Colonic mucosa (tissue), 4 donors: ENCODE results near the gene SLC12A5. TPM values are rescaled to one million over a fixed set of nuclear protein-coding genes. Genes with fewer than 3 reads are reported as not detected.

Experiments
- DNase-seq: peaks from one replicate; pipeline ENCODE4 v3.0.0-alpha.2; 2020
- H3K27ac ChIP-seq: fragments of 200-600 bp; one replicate; pipeline ENCODE4 v1.8.0; 2021
- H3K27me3 ChIP-seq: fragments of 200-600 bp; one replicate; pipeline ENCODE4 v1.8.0; 2021
- H3K36me3 ChIP-seq: fragments of 200-600 bp; one replicate; pipeline ENCODE4 v1.8.0; 2021
- H3K4me1 ChIP-seq: fragments of 200-600 bp; one replicate; pipeline ENCODE4 v1.8.0; 2021; ENCODE audit warnings: mild to moderate bottlenecking
- H3K4me3 ChIP-seq: fragments of 200-600 bp; one replicate; pipeline ENCODE4 v1.8.0; 2021
- H3K9ac ChIP-seq, 2 donors: one replicate each; pipeline ENCODE4 v1.7.0; 2013; ENCODE audit warnings: control low read depth in 2 of 2, low read depth in 2 of 2, low read length in 2 of 2
- H3K9me3 ChIP-seq: fragments of 200-600 bp; one replicate; pipeline ENCODE4 v1.8.0; 2021
- intact Hi-C: fragments of 100-400 bp; cut with DNase I; formaldehyde crosslinking; loops from one replicate; pipeline ENCODE4 v1.14.1; 2022
- total RNA-seq, 2 donors: library from RNA; stranded (reverse); fragmentation: NEBNext Ultra II Directional in 1 of 2; extraction: Animal tissue kit (Norgen Biotek cat#: 25700) in 1 of 2; gene quantifications; one replicate each; pipeline ENCODE4 v1.2.1, GENCODE V29; 2021
- TF ChIP-seq, protein P1 (sequence below): fragments of 200-600 bp; IDR thresholded peaks from one replicate; pipeline ENCODE4 v1.8.0; 2022; ENCODE audit warnings: antibody characterized with exemption, mild to moderate bottlenecking
- donor health status: healthy.
- donor health status: DM: no; HTN: no; CAD: no.
- donor health status: DM: no; HTN: no; CAD: no.

SLC12A5 gene
- total RNA-seq, 2 donors from 2014 or later, result 0.96 TPM; not detected in 1

- H3K9me3 ChIP-seq, result no peaks in the 10 kb centered on the region
- no peak overlapping the region for H3K4me3 ChIP-seq
- no peaks in the 10 kb centered on the region for H3K4me1 ChIP-seq
- no peak for DNase-seq
- H3K27me3 ChIP-seq, result peaks cover 9% of the 10 kb centered on the region
- H3K9ac ChIP-seq, result no peak overlapping the region
- intact Hi-C loops, result no loop called here
- no peaks in the 10 kb centered on the region for H3K36me3 ChIP-seq
- no peak overlapping the region for H3K27ac ChIP-seq
- TF ChIP-seq, protein P1, sequence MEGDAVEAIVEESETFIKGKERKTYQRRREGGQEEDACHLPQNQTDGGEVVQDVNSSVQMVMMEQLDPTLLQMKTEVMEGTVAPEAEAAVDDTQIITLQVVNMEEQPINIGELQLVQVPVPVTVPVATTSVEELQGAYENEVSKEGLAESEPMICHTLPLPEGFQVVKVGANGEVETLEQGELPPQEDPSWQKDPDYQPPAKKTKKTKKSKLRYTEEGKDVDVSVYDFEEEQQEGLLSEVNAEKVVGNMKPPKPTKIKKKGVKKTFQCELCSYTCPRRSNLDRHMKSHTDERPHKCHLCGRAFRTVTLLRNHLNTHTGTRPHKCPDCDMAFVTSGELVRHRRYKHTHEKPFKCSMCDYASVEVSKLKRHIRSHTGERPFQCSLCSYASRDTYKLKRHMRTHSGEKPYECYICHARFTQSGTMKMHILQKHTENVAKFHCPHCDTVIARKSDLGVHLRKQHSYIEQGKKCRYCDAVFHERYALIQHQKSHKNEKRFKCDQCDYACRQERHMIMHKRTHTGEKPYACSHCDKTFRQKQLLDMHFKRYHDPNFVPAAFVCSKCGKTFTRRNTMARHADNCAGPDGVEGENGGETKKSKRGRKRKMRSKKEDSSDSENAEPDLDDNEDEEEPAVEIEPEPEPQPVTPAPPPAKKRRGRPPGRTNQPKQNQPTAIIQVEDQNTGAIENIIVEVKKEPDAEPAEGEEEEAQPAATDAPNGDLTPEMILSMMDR, result no peak
These were observed 72.0 kb downstream of the SLC12A5 start for GRCh38 chr20:46100988-46101387.

- no peak for DNase-seq
- no peak overlapping the region for H3K27ac ChIP-seq
- intact Hi-C loops, result no loop called here
- no peaks in the 10 kb centered on the region for H3K36me3 ChIP-seq
- H3K9ac ChIP-seq, result no peak overlapping the region
- TF ChIP-seq, protein P1, result no peak
- peaks cover 9% of the 10 kb centered on the region for H3K27me3 ChIP-seq
- H3K9me3 ChIP-seq, result no peaks in the 10 kb centered on the region
- no peaks in the 10 kb centered on the region for H3K4me1 ChIP-seq
- no peak overlapping the region for H3K4me3 ChIP-seq
These were observed 72.9 kb downstream of the SLC12A5 start for GRCh38 chr20:46101957-46102356.

DNA sequence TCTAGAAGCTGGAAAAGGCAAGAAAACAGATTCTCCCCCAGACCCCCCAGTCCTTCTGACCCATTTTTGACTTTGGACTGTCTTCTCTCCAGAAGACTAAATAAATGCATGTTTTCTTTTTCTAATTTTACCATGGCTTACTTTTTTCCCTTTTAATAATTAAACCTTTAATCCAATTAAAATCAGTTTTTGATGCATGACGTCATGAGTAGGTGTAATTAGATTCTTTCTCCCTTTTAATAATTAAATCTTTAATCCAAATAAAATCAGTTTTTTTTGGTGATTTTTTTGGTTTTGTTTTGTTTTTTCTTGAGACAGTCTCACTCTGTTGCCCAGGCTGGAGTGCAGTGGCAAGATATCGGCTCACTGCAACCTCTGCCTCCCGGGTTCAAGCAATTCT is 73.9 kb downstream of the SLC12A5 start:
- intact Hi-C loops, result no loop called here
- no peaks in the 10 kb centered on the region for H3K9me3 ChIP-seq
- H3K4me3 ChIP-seq, result no peak overlapping the region
- TF ChIP-seq, protein P1, result no peak
- H3K36me3 ChIP-seq, result no peaks in the 10 kb centered on the region
- no peak overlapping the region for H3K9ac ChIP-seq
- H3K27me3 ChIP-seq, result peaks cover 9% of the 10 kb centered on the region
- no peak for DNase-seq
- no peak overlapping the region for H3K27ac ChIP-seq
- no peaks in the 10 kb centered on the region for H3K4me1 ChIP-seq

- Histone ChIP-seq H3K4me3 (no peak overlapping the region), H3K9ac (no peak overlapping the region), H3K4me1 (no peaks in the 10 kb centered on the region), H3K27me3 (peaks cover 6% of the 10 kb centered on the region), H3K9me3 (no peaks in the 10 kb centered on the region), H3K36me3 (no peaks in the 10 kb centered on the region), H3K27ac (no peak overlapping the region)
- DNase-seq, result no peak
- TF ChIP-seq, protein P1, result no peak
- intact Hi-C loops, result no loop called here
These were observed 75.2 kb downstream of the SLC12A5 start for GRCh38 chr20:46104262-46104661.

GRCh38 chr20:46107061-46107460 is 78.0 kb downstream of the SLC12A5 start:
- TF ChIP-seq, protein P1, result no peak
- Histone ChIP-seq H3K36me3 (no peaks in the 10 kb centered on the region), H3K4me1 (no peaks in the 10 kb centered on the region), H3K27ac (no peak overlapping the region), H3K9me3 (no peaks in the 10 kb centered on the region), H3K9ac (no peak overlapping the region), H3K4me3 (no peak overlapping the region), H3K27me3 (no peaks in the 10 kb centered on the region)
- DNase-seq, result no peak
- intact Hi-C loops, result no loop called here

DNA sequence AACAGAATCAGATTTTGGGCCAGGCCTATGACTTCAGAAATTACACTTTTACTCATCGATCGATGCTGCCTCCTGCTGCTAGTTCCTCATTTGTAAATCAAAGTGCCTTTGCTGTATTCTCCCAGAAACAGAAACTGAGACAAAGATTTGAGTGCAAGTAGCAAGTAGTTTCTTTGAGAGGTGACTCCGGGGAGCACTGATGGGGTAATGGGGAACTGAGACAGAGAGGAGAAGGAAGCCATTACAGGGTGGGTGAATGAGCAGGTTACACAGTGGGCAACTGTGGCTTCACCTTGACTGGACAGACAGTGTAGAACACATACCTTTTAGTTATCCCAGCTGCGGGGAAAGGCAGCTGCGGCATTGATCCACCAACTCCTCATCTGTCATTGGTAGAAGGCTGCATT is 79.4 kb downstream of the SLC12A5 start:
- intact Hi-C loops, result no loop called here
- Histone ChIP-seq H3K4me1 (no peaks in the 10 kb centered on the region), H3K27ac (no peak overlapping the region), H3K9ac (no peak overlapping the region), H3K9me3 (no peaks in the 10 kb centered on the region), H3K36me3 (no peaks in the 10 kb centered on the region), H3K27me3 (no peaks in the 10 kb centered on the region), H3K4me3 (no peak overlapping the region)
- TF ChIP-seq, protein P1, result no peak
- DNase-seq, result no peak
